Transverse colon (tissue), 4 donors: Measurements from ENCODE around the gene EPB42. TPM values are rescaled to one million over a fixed set of nuclear protein-coding genes. Genes with fewer than 3 reads are reported as not detected.

Experiments
- DNase-seq: peaks from one replicate; pipeline ENCODE4 v3.0.0-alpha.2; 2019
- H3K27ac ChIP-seq, 4 donors: fragments of 200-600 bp; sonication (generic); 2 replicates each; pipeline ENCODE4 v1.5.1; 2016 to 2018; ENCODE audit warnings: inconsistent platforms in 4 of 4
- H3K27me3 ChIP-seq: fragments of 200-600 bp; sonication (generic); 2 replicates; pipeline ENCODE4 v1.5.1; 2017; ENCODE audit warnings: inconsistent platforms
- H3K36me3 ChIP-seq, 4 donors: fragments of 200-600 bp; sonication (generic); 2 replicates each; pipeline ENCODE4 v1.5.1; 2017 to 2019; ENCODE audit warnings: inconsistent platforms in 4 of 4
- H3K4me1 ChIP-seq, 4 donors: fragments of 200-600 bp; sonication (generic); 2 replicates each; pipeline ENCODE4 v1.5.1; 2017 to 2020; ENCODE audit warnings: inconsistent platforms in 4 of 4
- H3K4me3 ChIP-seq, 4 donors: fragments of 200-600 bp; sonication (generic); 1 replicate in 1 of 4; 2 replicates in 3 of 4; pipeline versions ENCODE4 v1.5.1 to v1.6.1; 2017 to 2019; ENCODE audit warnings: inconsistent platforms in 4 of 4
- H3K9me3 ChIP-seq, 2 donors: fragments of 200-600 bp; sonication (generic); 2 replicates each; pipeline ENCODE4 v1.5.1; 2017 to 2019; ENCODE audit warnings: inconsistent platforms in 2 of 2
- CTCF ChIP-seq, 5 experiments: fragments of 200-600 bp in 3 of 5; fragments of 450-650 bp in 2 of 5; sonication (generic) in 3 of 5; IDR thresholded peaks; 1 replicate in 2 of 5; 2 replicates in 3 of 5; pipeline ENCODE4 v1.5.1; 2016 to 2017; ENCODE audit warnings: antibody characterized with exemption in 5 of 5, inconsistent platforms in 3 of 5, mild to moderate bottlenecking in 2 of 5, moderate library complexity in 1 of 5
- EP300 ChIP-seq: sonication (generic); formaldehyde crosslinking; IDR thresholded peaks from one replicate; pipeline ENCODE4 v1.6.1; 2017; ENCODE audit warnings: antibody characterized with exemption, low read depth
- POLR2A ChIP-seq: fragments of 450-650 bp; IDR thresholded peaks from one replicate; pipeline ENCODE4 v1.6.1; 2016; ENCODE audit warnings: antibody characterized with exemption, mild to moderate bottlenecking, moderate library complexity
- POLR2AphosphoS5 ChIP-seq, 3 donors: sonication (generic); formaldehyde crosslinking; IDR thresholded peaks; one replicate each; pipeline ENCODE4 v1.6.1; 2016; ENCODE audit warnings: antibody characterized with exemption in 3 of 3
- WGBS, 2 donors: methylation state at CpG; one replicate each; pipeline ENCODE4 v1.1.5; 2018; ENCODE audit warnings: low coverage in 1 of 2; 5-methylcytosine and 5-hydroxymethylcytosine counted together
- in situ Hi-C, 4 donors: fragments of 200-750 bp; cut with MboI; loops; one replicate each; pipeline versions ENCODE4 v1.15.0 to v1.15.1; 2017; ENCODE audit warnings: low sequenced_read_pairs in 3 of 4, low pct_ligation_motif_present in 1 of 4, low pct_unique_long_range_greater_than_20kb in 1 of 4
- intact Hi-C: fragments of 100-400 bp; cut with DNase I; formaldehyde crosslinking; loops from one replicate; pipeline ENCODE4 v1.15.1; 2023; ENCODE audit warnings: low total_unique reads
- total RNA-seq, 4 donors: library from RNA; depleted of rRNA; stranded (reverse); fragments of >200 nt; gene quantifications; one replicate each; pipeline ENCODE4 v1.1.0, GENCODE V29; 2016

The EPB42 gene
- total RNA-seq, 4 donors from 2014 or later = not detected

- no peak overlapping the region for H3K27ac ChIP-seq
- WGBS, 2 donors = 57 to 81% methylated on average over 4 to 6 of the region's 6 CpGs
- in situ Hi-C loops (no loop called here), intact Hi-C loops (no loop called here)
- no peaks in the 10 kb centered on the region for H3K27me3 ChIP-seq
- no peaks in the 10 kb centered on the region for H3K9me3 ChIP-seq
- TF ChIP-seq POLR2AphosphoS5 (IDR thresholded peaks at IDR 0.05) (no peak), EP300 (no peak), POLR2A (no peak), CTCF (IDR thresholded peaks at IDR 0.05) (no peak)
- DNase-seq = no peak
- H3K4me3 ChIP-seq = no peak overlapping the region
- H3K36me3 ChIP-seq = no peaks in the 10 kb centered on the region
- no peaks in the 10 kb centered on the region for H3K4me1 ChIP-seq
Observed at GRCh38 chr15:43246261-43246774, 25.5 kb upstream of the EPB42 start.

DNA sequence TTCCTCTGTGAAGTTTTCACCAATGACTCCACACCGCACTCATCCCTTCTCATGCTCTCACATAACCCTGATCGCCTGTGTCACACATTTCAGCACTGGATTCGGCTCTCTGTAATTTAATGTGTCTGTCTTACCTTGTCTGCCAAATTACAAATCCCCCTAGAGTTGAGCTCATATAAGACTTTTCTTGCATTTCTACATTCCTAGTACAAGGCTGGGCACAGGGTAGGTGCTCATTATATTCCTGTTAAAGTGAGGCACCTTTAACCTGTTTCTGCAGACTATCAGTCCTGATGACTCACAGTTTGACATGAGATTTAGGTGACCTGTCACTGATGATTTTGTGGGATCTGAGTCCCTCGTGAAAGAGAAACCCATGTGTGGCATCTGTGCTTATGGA is 23.3 kb upstream of the EPB42 start:
- H3K27me3 ChIP-seq = no peaks in the 10 kb centered on the region
- H3K4me3 ChIP-seq = no peak overlapping the region
- no peaks in the 10 kb centered on the region for H3K36me3 ChIP-seq
- no peaks in the 10 kb centered on the region for H3K4me1 ChIP-seq
- H3K9me3 ChIP-seq = no peaks in the 10 kb centered on the region
- intact Hi-C loops (no loop called here), in situ Hi-C loops (no loop called here)
- no peak overlapping the region for H3K27ac ChIP-seq
- TF ChIP-seq POLR2A = no peak
- TF ChIP-seq EP300 = no peak
- no peak for TF ChIP-seq CTCF (IDR thresholded peaks at IDR 0.05)
- no peak for TF ChIP-seq POLR2AphosphoS5 (IDR thresholded peaks at IDR 0.05)
- WGBS, 2 donors = 88 to 90% methylated on average over 4 of the region's 4 CpGs
- DNase-seq = no peak

- Histone ChIP-seq H3K27me3 (no peaks in the 10 kb centered on the region), H3K4me3 (no peak overlapping the region), H3K9me3 (no peaks in the 10 kb centered on the region), H3K27ac (no peak overlapping the region), H3K36me3 (no peaks in the 10 kb centered on the region), H3K4me1 (no peaks in the 10 kb centered on the region)
- in situ Hi-C loops (no loop called here), intact Hi-C loops (no loop called here)
- WGBS, 2 donors = 83 to 92% methylated on average over 1 to 2 of the region's 2 CpGs
- no peak for TF ChIP-seq CTCF (IDR thresholded peaks at IDR 0.05)
- no peak for TF ChIP-seq EP300
- TF ChIP-seq POLR2AphosphoS5 (IDR thresholded peaks at IDR 0.05) = no peak
- TF ChIP-seq POLR2A = no peak
- no peak for DNase-seq
Observed at GRCh38 chr15:43243020-43243645, 22.3 kb upstream of the EPB42 start.

GRCh38 chr15:43242616-43243015 is 21.8 kb upstream of the EPB42 start:
- DNase-seq = no peak
- in situ Hi-C loops = no loop called here
- no peaks in the 10 kb centered on the region for H3K4me1 ChIP-seq
- WGBS, 2 donors = 60 to 70% methylated on average over 2 to 5 of the region's 5 CpGs
- no peaks in the 10 kb centered on the region for H3K9me3 ChIP-seq
- intact Hi-C loops = no loop called here
- H3K27ac ChIP-seq = no peak overlapping the region
- TF ChIP-seq POLR2A (no peak), EP300 (no peak), CTCF (IDR thresholded peaks at IDR 0.05) (no peak), POLR2AphosphoS5 (IDR thresholded peaks at IDR 0.05) (no peak)
- H3K4me3 ChIP-seq = no peak overlapping the region
- no peaks in the 10 kb centered on the region for H3K36me3 ChIP-seq
- no peaks in the 10 kb centered on the region for H3K27me3 ChIP-seq
